ENCODE measurements around the gene TMEM51. TPM values are rescaled to one million over a fixed set of nuclear protein-coding genes. Genes with fewer than 3 reads are reported as not detected.

Gene TMEM51
- total and polyA plus RNA-seq, 9 of the 15 experiments (the other 6 are each of a cell fraction or from before 2014, with no cell fraction given) = 0.06 to 1.4 (median 0.58) TPM

DNA sequence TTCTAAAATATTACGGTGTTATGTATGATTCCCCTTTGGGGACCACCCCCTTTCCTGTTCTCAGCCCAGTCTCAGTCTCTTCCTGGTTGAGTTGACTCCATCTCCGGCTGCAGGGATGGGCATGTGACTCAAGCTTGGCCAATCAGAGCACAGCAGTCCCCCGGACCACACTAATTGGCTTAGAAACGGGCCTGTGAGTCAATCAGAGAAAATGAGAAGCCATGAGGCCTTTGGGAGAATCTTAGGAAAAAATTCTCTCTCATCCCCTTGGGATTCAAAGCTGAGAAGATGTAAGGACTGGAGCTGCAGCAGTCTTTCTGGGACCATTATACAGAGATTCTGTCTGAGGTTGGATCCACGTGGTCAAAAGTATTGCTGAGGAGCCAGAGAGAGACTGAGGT is 82.8 kb downstream of the TMEM51 start (continued):
- TF ChIP-seq, protein P1, sequence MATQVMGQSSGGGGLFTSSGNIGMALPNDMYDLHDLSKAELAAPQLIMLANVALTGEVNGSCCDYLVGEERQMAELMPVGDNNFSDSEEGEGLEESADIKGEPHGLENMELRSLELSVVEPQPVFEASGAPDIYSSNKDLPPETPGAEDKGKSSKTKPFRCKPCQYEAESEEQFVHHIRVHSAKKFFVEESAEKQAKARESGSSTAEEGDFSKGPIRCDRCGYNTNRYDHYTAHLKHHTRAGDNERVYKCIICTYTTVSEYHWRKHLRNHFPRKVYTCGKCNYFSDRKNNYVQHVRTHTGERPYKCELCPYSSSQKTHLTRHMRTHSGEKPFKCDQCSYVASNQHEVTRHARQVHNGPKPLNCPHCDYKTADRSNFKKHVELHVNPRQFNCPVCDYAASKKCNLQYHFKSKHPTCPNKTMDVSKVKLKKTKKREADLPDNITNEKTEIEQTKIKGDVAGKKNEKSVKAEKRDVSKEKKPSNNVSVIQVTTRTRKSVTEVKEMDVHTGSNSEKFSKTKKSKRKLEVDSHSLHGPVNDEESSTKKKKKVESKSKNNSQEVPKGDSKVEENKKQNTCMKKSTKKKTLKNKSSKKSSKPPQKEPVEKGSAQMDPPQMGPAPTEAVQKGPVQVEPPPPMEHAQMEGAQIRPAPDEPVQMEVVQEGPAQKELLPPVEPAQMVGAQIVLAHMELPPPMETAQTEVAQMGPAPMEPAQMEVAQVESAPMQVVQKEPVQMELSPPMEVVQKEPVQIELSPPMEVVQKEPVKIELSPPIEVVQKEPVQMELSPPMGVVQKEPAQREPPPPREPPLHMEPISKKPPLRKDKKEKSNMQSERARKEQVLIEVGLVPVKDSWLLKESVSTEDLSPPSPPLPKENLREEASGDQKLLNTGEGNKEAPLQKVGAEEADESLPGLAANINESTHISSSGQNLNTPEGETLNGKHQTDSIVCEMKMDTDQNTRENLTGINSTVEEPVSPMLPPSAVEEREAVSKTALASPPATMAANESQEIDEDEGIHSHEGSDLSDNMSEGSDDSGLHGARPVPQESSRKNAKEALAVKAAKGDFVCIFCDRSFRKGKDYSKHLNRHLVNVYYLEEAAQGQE (IDR thresholded peaks at IDR 0.05; ENCODE audit: borderline replicate concordance) = peak; percentile 40
- TF ChIP-seq, protein P1 (CRISPR knock-in tag; IDR thresholded peaks at IDR 0.05; ENCODE audit: low read depth) = no peak
- TF ChIP-seq GATAD2B (IDR thresholded peaks at IDR 0.05; ENCODE audit: borderline replicate concordance) (no peak), ELF1 (tag; IDR thresholded peaks at IDR 0.05) (peak; percentile 73), MYC (IDR thresholded peaks at IDR 0.05; ENCODE audit: low read depth, low read length) (no peak), MYC (CRISPR knock-in tag; IDR thresholded peaks at IDR 0.05; ENCODE audit: borderline replicate concordance, low read depth) (0 out of 2 replicates have a peak, but pooled peaks have one; percentile 16), COPS2 (conservative IDR thresholded peaks at IDR 0.05) (no peak), L3MBTL2 (IDR thresholded peaks at IDR 0.05) (peak; percentile 80), NFYB (IDR thresholded peaks at IDR 0.05; ENCODE audit: extremely low read depth, insufficient read length) (peak; percentile 37), BCOR (IDR thresholded peaks at IDR 0.05) (no peak), RAD51 (IDR thresholded peaks at IDR 0.05; ENCODE audit: borderline replicate concordance, low read depth) (peak; percentile 89)
- TF ChIP-seq, protein P2, sequence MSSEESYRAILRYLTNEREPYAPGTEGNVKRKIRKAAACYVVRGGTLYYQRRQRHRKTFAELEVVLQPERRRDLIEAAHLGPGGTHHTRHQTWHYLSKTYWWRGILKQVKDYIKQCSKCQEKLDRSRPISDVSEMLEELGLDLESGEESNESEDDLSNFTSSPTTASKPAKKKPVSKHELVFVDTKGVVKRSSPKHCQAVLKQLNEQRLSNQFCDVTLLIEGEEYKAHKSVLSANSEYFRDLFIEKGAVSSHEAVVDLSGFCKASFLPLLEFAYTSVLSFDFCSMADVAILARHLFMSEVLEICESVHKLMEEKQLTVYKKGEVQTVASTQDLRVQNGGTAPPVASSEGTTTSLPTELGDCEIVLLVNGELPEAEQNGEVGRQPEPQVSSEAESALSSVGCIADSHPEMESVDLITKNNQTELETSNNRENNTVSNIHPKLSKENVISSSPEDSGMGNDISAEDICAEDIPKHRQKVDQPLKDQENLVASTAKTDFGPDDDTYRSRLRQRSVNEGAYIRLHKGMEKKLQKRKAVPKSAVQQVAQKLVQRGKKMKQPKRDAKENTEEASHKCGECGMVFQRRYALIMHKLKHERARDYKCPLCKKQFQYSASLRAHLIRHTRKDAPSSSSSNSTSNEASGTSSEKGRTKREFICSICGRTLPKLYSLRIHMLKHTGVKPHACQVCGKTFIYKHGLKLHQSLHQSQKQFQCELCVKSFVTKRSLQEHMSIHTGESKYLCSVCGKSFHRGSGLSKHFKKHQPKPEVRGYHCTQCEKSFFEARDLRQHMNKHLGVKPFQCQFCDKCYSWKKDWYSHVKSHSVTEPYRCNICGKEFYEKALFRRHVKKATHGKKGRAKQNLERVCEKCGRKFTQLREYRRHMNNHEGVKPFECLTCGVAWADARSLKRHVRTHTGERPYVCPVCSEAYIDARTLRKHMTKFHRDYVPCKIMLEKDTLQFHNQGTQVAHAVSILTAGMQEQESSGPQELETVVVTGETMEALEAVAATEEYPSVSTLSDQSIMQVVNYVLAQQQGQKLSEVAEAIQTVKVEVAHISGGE (CRISPR knock-in tag; IDR thresholded peaks at IDR 0.05) = peak in 1 of 3 experiments; percentile 27; a peak in 1 of 6 replicates
- TF ChIP-seq, protein P3, sequence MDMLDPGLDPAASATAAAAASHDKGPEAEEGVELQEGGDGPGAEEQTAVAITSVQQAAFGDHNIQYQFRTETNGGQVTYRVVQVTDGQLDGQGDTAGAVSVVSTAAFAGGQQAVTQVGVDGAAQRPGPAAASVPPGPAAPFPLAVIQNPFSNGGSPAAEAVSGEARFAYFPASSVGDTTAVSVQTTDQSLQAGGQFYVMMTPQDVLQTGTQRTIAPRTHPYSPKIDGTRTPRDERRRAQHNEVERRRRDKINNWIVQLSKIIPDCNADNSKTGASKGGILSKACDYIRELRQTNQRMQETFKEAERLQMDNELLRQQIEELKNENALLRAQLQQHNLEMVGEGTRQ (CRISPR knock-in tag; IDR thresholded peaks at IDR 0.05) = peak; percentile 96
- TF ChIP-seq, protein P4, sequence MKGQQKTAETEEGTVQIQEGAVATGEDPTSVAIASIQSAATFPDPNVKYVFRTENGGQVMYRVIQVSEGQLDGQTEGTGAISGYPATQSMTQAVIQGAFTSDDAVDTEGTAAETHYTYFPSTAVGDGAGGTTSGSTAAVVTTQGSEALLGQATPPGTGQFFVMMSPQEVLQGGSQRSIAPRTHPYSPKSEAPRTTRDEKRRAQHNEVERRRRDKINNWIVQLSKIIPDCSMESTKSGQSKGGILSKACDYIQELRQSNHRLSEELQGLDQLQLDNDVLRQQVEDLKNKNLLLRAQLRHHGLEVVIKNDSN (CRISPR knock-in tag; IDR thresholded peaks at IDR 0.05) = peak; percentile 94
